ENCODE results near the gene TLR9. TPM values are rescaled to one million over a fixed set of nuclear protein-coding genes. Genes with fewer than 3 reads are reported as not detected.

TLR9 gene
- total and polyA plus RNA-seq, 9 of the 15 experiments (the other 6 are each of a cell fraction or from before 2014, with no cell fraction given): not detected

- H3K27me3 ChIP-seq (ENCODE audit: control insufficient read depth in 2 of 2, insufficient read depth in 2 of 2, low read length in 2 of 2): no peaks in the 10 kb centered on the region
- H4K20me1 ChIP-seq (replicated peaks; ENCODE audit: control insufficient read depth, insufficient read depth, low read length): no peaks in the 10 kb centered on the region; the same call in 1 of the 2 replicates
- ChIA-PET CTCF (ENCODE audit: low intra/inter-chr PET ratio) (interaction anchor here (0.8 to 3.2 kb wide), 5 partner anchors 46 to 154 kb away, joined by 3 to 18 read pairs (median 4); partner anchors contain the start of gene WDR82), POLR2A (interaction anchor here (0.8 to 1.1 kb wide), 5 partner anchors 9 to 153 kb away, joined by 3 to 8 read pairs (median 6); partner anchors contain the start of gene POC1A)
- H3K79me2 ChIP-seq (ENCODE audit: control insufficient read depth, insufficient read depth, low read length): peaks cover 11% of the 10 kb centered on the region; the same call in 2 of the 3 replicates
- WGBS (ENCODE audit: insufficient coverage, low coverage, missing lambda C conversion rate): 58% methylated on average over 26 of the region's 34 CpGs
- no peak overlapping the region for H3K27ac ChIP-seq (ENCODE audit: extremely low read depth, low read depth, low read length)
- no peak overlapping the region for H2AFZ ChIP-seq (ENCODE audit: low read depth, low read length)
- ATAC-seq (peak; percentile 82), DNase-seq (ENCODE audit: extremely low read depth in 1 of 4, low spot score in 3 of 4) (peak; percentile 64 to 72 (median 72)), FAIRE-seq (peak; percentile 6)
- no peak overlapping the region for H3K4me3 ChIP-seq
- no peaks in the 10 kb centered on the region for H3K9me3 ChIP-seq (replicated peaks; ENCODE audit: control insufficient read depth, insufficient read depth, low read depth, low read length)
- H3K9ac ChIP-seq (ENCODE audit: insufficient read depth in 1 of 2, low read depth in 2 of 2, low read length in 2 of 2): peak overlapping the region in 1 of 2 experiments; percentile 55; a peak in 1 of 4 replicates
- in situ Hi-C loops (cut with MboI) (no loop called here), intact Hi-C loops (cut with micrococcal nuclease) (loop anchor here (5.0 kb wide), 1 partner anchor 106 kb away; no protein-coding TSS in a partner anchor)
- H3K4me1 ChIP-seq (replicated peaks in 1 of 2; ENCODE audit: control insufficient read depth in 2 of 2, insufficient read depth in 2 of 2, low read length in 2 of 2): peaks cover 1 to 45% of the 10 kb centered on the region in 2 experiments; a peak in 4 of 5 replicates
- peaks cover 34% of the 10 kb centered on the region; the same call in 2 of the 3 replicates for H3K36me3 ChIP-seq (ENCODE audit: control insufficient read depth, insufficient read depth, low read length)
- H3K9me1 ChIP-seq (ENCODE audit: control insufficient read depth, insufficient read depth, low read length): no peaks in the 10 kb centered on the region
- no peak overlapping the region for H3K4me2 ChIP-seq (ENCODE audit: insufficient read depth, low read length)
- no TSS peak for BruUV-seq (replicated peaks)
- no peak for TF ChIP-seq ZNF785 (CRISPR knock-in tag; IDR thresholded peaks at IDR 0.05)
- 0 out of 2 replicates have a peak, but pooled peaks have one; percentile 29 for TF ChIP-seq CREM (IDR thresholded peaks at IDR 0.05; ENCODE audit: low read depth)
- TF ChIP-seq NRF1 (conservative IDR thresholded peaks at IDR 0.05 in 1 of 2, IDR thresholded peaks at IDR 0.05 in 1 of 2): no peak
- TF ChIP-seq MCM2 (IDR thresholded peaks at IDR 0.05; ENCODE audit: low read depth): no peak
- no peak for TF ChIP-seq SMARCA4 (IDR thresholded peaks at IDR 0.05)
- peak; percentile 59 for TF ChIP-seq SMC3 (conservative IDR thresholded peaks at IDR 0.05; ENCODE audit: insufficient read depth, low read depth, low read length)
- TF ChIP-seq TAF15 (IDR thresholded peaks at IDR 0.05; ENCODE audit: low read depth, low read length): no peak
- TF ChIP-seq ZNF586 (CRISPR knock-in tag; conservative IDR thresholded peaks at IDR 0.05): no peak
- peak in 1 of 2 experiments; percentile 28; a peak in 1 of 4 replicates for TF ChIP-seq MAZ (CRISPR knock-in tag; conservative IDR thresholded peaks at IDR 0.05 in 1 of 2, IDR thresholded peaks at IDR 0.05 in 1 of 2)
- TF ChIP-seq MTA2 (IDR thresholded peaks at IDR 0.05; ENCODE audit: low read depth): no peak
- TF ChIP-seq CTCF (IDR thresholded peaks at IDR 0.05 in 2 of 3, conservative IDR thresholded peaks at IDR 0.05 in 1 of 3; ENCODE audit: insufficient read depth in 2 of 3, low read depth in 1 of 3, low read length in 3 of 3): peak; percentile 71 to 87 (median 77)
- no peak for TF ChIP-seq SMARCC2 (IDR thresholded peaks at IDR 0.05; ENCODE audit: low read depth)
- TF ChIP-seq NFE2 (IDR thresholded peaks at IDR 0.05; ENCODE audit: low read depth): no peak
- no peak for TF ChIP-seq MTF1 (CRISPR knock-in tag; IDR thresholded peaks at IDR 0.05; ENCODE audit: borderline replicate concordance)
- peak; percentile 28; the same call in 1 of the 2 replicates for TF ChIP-seq GABPB1 (CRISPR knock-in tag; IDR thresholded peaks at IDR 0.05)
- no peak for TF ChIP-seq ZNF584 (CRISPR knock-in tag; IDR thresholded peaks at IDR 0.05; ENCODE audit: low read depth)
- no peak for TF ChIP-seq CREB1 (IDR thresholded peaks at IDR 0.05)
- 0 out of 2 replicates have a peak, but pooled peaks have one; percentile 37 for TF ChIP-seq CREB1 (CRISPR knock-in tag; IDR thresholded peaks at IDR 0.05)
Measured at GRCh38 chr3:52231502-52232278, 6.2 kb upstream of the TLR9 start.

Measured in K562 (cell line).